Trophoblast cell (in vitro differentiated cells and primary cell): ENCODE results near the gene STAB2.

ENCODE experiments used
- DNase-seq, 2 donors: peaks; one replicate each; pipeline ENCODE4 v3.0.0-alpha.2; 2016
- H2AFZ ChIP-seq: 2 replicates; pipeline ENCODE4 v1.6.1; 2013; ENCODE audit warnings: low read length, moderate library complexity, mild to moderate bottlenecking; ENCODE audit not compliant: insufficient read depth, poor library complexity
- H2AK5ac ChIP-seq: 2 replicates; pipeline ENCODE4 v1.6.1; 2013; ENCODE audit warnings: mild to moderate bottlenecking, low read length
- H2BK120ac ChIP-seq: 2 replicates; pipeline ENCODE4 v1.6.1; 2013; ENCODE audit warnings: low read length, mild to moderate bottlenecking, moderate library complexity; ENCODE audit not compliant: insufficient read depth, poor library complexity
- H2BK12ac ChIP-seq: 2 replicates; pipeline ENCODE4 v1.6.1; 2013; ENCODE audit warnings: mild to moderate bottlenecking, low read length, moderate library complexity
- H2BK5ac ChIP-seq: 2 replicates; pipeline ENCODE4 v1.6.1; 2013; ENCODE audit warnings: low read length, low read depth, moderate library complexity, mild to moderate bottlenecking; ENCODE audit not compliant: poor library complexity
- H3K14ac ChIP-seq: 2 replicates; pipeline ENCODE4 v1.6.1; 2013; ENCODE audit warnings: mild to moderate bottlenecking, low read length
- H3K18ac ChIP-seq: 2 replicates; pipeline ENCODE4 v1.6.1; 2013; ENCODE audit warnings: mild to moderate bottlenecking, low read length
- H3K23ac ChIP-seq: 2 replicates; pipeline ENCODE4 v1.6.1; 2013; ENCODE audit warnings: low read length
- H3K27ac ChIP-seq: 2 replicates; pipeline ENCODE4 v1.5.1; 2013; ENCODE audit warnings: low read depth, mild to moderate bottlenecking, inconsistent platforms, low read length, moderate library complexity
- H3K27me3 ChIP-seq: 2 replicates; pipeline ENCODE4 v1.6.1; 2013; ENCODE audit warnings: inconsistent platforms, mild to moderate bottlenecking, low read length, moderate library complexity; ENCODE audit not compliant: insufficient read depth
- H3K36me3 ChIP-seq, 2 experiments: 1 replicate in 1 of 2; 2 replicates in 1 of 2; pipeline ENCODE4 v1.6.1; 2013; ENCODE audit warnings: low read length in 2 of 2, mild to moderate bottlenecking in 2 of 2, moderate library complexity in 1 of 2; ENCODE audit not compliant: insufficient read depth in 2 of 2, control insufficient read depth in 1 of 2
- H3K4ac ChIP-seq: 2 replicates; pipeline ENCODE4 v1.6.1; 2013; ENCODE audit warnings: low read depth, mild to moderate bottlenecking, low read length, moderate library complexity
- H3K4me1 ChIP-seq, 2 experiments: 1 replicate in 1 of 2; 2 replicates in 1 of 2; pipeline ENCODE4 v1.6.1; 2013; ENCODE audit warnings: low read length in 2 of 2, mild to moderate bottlenecking in 2 of 2, moderate library complexity in 1 of 2; ENCODE audit not compliant: insufficient read depth in 2 of 2, control insufficient read depth in 1 of 2
- H3K4me2 ChIP-seq: 2 replicates; pipeline ENCODE4 v1.6.1; 2013; ENCODE audit warnings: inconsistent platforms, mild to moderate bottlenecking, low read length, moderate library complexity
- H3K4me3 ChIP-seq: 2 replicates; pipeline ENCODE4 v1.5.1; 2013; ENCODE audit warnings: mild to moderate bottlenecking, low read depth, low read length, inconsistent platforms
- H3K79me1 ChIP-seq: one replicate; pipeline ENCODE4 v1.6.1; 2013; ENCODE audit warnings: low read length
- H3K79me2 ChIP-seq: 2 replicates; pipeline ENCODE4 v1.6.1; 2013; ENCODE audit warnings: low read length, mild to moderate bottlenecking; ENCODE audit not compliant: control insufficient read depth, insufficient read depth, poor library complexity
- H3K9ac ChIP-seq: 2 replicates; pipeline ENCODE4 v1.6.1; 2013; ENCODE audit warnings: mild to moderate bottlenecking, low read length
- H3K9me3 ChIP-seq: 2 replicates; pipeline ENCODE4 v1.6.1; 2013; ENCODE audit warnings: low read depth, mild to moderate bottlenecking, control low read depth, inconsistent platforms, low read length; ENCODE audit not compliant: insufficient read depth
- H4K12ac ChIP-seq: 2 replicates; pipeline ENCODE4 v1.6.1; 2013; ENCODE audit warnings: low read depth, mild to moderate bottlenecking, low read length, moderate library complexity
- H4K8ac ChIP-seq: 2 replicates; pipeline ENCODE4 v1.6.1; 2013; ENCODE audit warnings: low read depth, mild to moderate bottlenecking, low read length, moderate library complexity
- H4K91ac ChIP-seq: one replicate; pipeline ENCODE4 v1.6.1; 2013; ENCODE audit warnings: low read depth, mild to moderate bottlenecking, low read length, moderate library complexity
- WGBS: extraction: QIAGEN DNeasy Blood & Tissue Kit; methylation state at CpG from one replicate; pipeline ENCODE4 v1.1.7; 2013; ENCODE audit warnings: missing lambda C conversion rate; ENCODE audit not compliant: insufficient read length, insufficient coverage; ENCODE audit errors: extremely low coverage; 5-methylcytosine and 5-hydroxymethylcytosine counted together

The STAB2 gene

DNA sequence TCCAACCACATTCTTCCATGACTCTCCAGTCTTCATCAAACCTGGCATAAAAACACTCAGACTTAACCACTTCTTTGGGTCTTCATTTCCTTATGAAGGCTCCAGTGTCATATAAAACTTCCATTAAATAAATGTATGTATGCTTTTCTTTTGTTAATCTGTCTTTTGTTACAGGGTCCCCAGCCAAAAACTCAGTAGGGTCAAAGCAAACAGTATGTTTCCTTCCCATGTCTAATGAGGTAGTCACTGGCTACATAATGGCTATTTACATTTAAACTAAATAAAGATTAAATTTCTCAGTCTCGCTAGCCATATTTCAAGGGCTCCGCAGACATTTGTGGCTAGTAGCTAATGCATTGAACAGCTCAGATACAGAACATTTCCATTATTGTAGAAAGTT is 40.1 kb upstream of the STAB2 start:
- no peak overlapping the region for H4K8ac ChIP-seq
- no peak overlapping the region for H4K12ac ChIP-seq
- no peaks in the 10 kb centered on the region for H3K4me1 ChIP-seq
- H2BK120ac ChIP-seq, result no peak overlapping the region
- H2BK12ac ChIP-seq, result no peak overlapping the region
- no peak overlapping the region for H3K18ac ChIP-seq
- H3K9me3 ChIP-seq, result no peaks in the 10 kb centered on the region
- H3K27me3 ChIP-seq, result no peaks in the 10 kb centered on the region
- no peak overlapping the region for H2BK5ac ChIP-seq
- no peak overlapping the region for H2AFZ ChIP-seq
- H3K9ac ChIP-seq, result no peak overlapping the region
- no peak overlapping the region for H3K27ac ChIP-seq
- no peaks in the 10 kb centered on the region for H3K79me2 ChIP-seq
- DNase-seq, result no peak
- H3K23ac ChIP-seq, result no peak overlapping the region
- H3K4me3 ChIP-seq, result no peak overlapping the region
- H3K36me3 ChIP-seq, result no peaks in the 10 kb centered on the region
- no peak overlapping the region for H3K4me2 ChIP-seq
- no peak overlapping the region for H2AK5ac ChIP-seq
- no CpG with 5 or more reads among the region's 2 CpGs for WGBS
- no peaks in the 10 kb centered on the region for H3K79me1 ChIP-seq
- H3K14ac ChIP-seq, result no peak overlapping the region
- H3K4ac ChIP-seq, result no peak overlapping the region
- no peak overlapping the region for H4K91ac ChIP-seq

DNA sequence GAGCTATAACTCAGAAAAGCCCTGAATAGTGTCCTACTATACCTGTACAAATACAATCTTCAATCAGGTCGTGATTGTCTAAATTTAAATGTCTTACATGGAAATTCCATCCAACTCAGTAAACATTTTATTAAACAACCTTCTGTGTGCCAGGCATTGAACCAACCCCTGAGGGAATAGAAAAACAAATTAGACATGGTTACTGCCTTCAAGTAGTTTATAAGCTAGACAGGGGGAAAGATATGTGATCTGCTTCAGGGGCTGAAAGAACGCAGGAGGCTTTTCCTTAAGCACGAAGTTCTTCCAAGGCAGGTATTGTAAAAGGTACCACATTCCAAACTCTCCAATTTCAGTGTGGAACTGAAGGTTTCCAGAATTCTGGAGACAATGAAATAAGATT is 39.7 kb upstream of the STAB2 start:
- no peak for DNase-seq
- Histone ChIP-seq H4K8ac (no peak overlapping the region), H3K14ac (no peak overlapping the region), H3K23ac (no peak overlapping the region), H3K18ac (no peak overlapping the region), H3K4me3 (no peak overlapping the region), H2AK5ac (no peak overlapping the region), H3K9ac (no peak overlapping the region), H2BK5ac (no peak overlapping the region), H2BK12ac (no peak overlapping the region), H4K91ac (no peak overlapping the region), H3K4me1 (no peaks in the 10 kb centered on the region), H3K27me3 (no peaks in the 10 kb centered on the region), H4K12ac (no peak overlapping the region), H3K4ac (no peak overlapping the region), H3K79me1 (no peaks in the 10 kb centered on the region), H3K27ac (no peak overlapping the region), H3K79me2 (no peaks in the 10 kb centered on the region), H3K4me2 (no peak overlapping the region), H2AFZ (no peak overlapping the region), H3K36me3 (no peaks in the 10 kb centered on the region), H3K9me3 (no peaks in the 10 kb centered on the region), H2BK120ac (no peak overlapping the region)
- WGBS, result no CpG with 5 or more reads among the region's 3 CpGs

DNA sequence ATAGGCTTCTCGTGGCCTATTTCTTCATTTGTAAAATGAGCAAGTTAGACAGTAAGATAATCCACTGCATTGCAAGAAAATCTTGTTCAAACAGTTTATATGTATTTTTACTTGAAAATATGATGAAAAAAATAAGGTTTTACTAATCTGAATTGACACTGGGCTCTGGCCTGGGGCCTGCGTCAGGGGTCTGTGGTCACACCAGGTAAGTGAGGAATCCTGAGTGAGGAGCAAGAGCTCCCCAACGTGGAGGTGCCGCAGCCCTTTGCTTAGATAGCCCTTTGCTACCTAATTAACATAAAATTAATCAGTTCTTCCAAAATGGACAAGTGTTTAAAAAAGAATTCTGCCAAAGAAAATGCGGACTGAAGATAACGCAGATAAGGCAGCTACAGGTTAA is 39.1 kb upstream of the STAB2 start:
- no peak overlapping the region for H3K4ac ChIP-seq
- no peak overlapping the region for H3K9ac ChIP-seq
- H3K4me3 ChIP-seq, result no peak overlapping the region
- no peak overlapping the region for H2AFZ ChIP-seq
- no peaks in the 10 kb centered on the region for H3K27me3 ChIP-seq
- no peaks in the 10 kb centered on the region for H3K79me1 ChIP-seq
- no peak overlapping the region for H3K27ac ChIP-seq
- H3K14ac ChIP-seq, result no peak overlapping the region
- no peak overlapping the region for H2BK120ac ChIP-seq
- no peaks in the 10 kb centered on the region for H3K9me3 ChIP-seq
- no peaks in the 10 kb centered on the region for H3K36me3 ChIP-seq
- DNase-seq, result no peak
- H2BK12ac ChIP-seq, result no peak overlapping the region
- H4K8ac ChIP-seq, result no peak overlapping the region
- WGBS, result no CpG with 5 or more reads among the region's 6 CpGs
- H3K79me2 ChIP-seq, result no peaks in the 10 kb centered on the region
- no peak overlapping the region for H2BK5ac ChIP-seq
- no peak overlapping the region for H2AK5ac ChIP-seq
- no peak overlapping the region for H3K4me2 ChIP-seq
- no peak overlapping the region for H4K12ac ChIP-seq
- H3K18ac ChIP-seq, result no peak overlapping the region
- no peak overlapping the region for H3K23ac ChIP-seq
- no peaks in the 10 kb centered on the region for H3K4me1 ChIP-seq
- H4K91ac ChIP-seq, result no peak overlapping the region

DNA sequence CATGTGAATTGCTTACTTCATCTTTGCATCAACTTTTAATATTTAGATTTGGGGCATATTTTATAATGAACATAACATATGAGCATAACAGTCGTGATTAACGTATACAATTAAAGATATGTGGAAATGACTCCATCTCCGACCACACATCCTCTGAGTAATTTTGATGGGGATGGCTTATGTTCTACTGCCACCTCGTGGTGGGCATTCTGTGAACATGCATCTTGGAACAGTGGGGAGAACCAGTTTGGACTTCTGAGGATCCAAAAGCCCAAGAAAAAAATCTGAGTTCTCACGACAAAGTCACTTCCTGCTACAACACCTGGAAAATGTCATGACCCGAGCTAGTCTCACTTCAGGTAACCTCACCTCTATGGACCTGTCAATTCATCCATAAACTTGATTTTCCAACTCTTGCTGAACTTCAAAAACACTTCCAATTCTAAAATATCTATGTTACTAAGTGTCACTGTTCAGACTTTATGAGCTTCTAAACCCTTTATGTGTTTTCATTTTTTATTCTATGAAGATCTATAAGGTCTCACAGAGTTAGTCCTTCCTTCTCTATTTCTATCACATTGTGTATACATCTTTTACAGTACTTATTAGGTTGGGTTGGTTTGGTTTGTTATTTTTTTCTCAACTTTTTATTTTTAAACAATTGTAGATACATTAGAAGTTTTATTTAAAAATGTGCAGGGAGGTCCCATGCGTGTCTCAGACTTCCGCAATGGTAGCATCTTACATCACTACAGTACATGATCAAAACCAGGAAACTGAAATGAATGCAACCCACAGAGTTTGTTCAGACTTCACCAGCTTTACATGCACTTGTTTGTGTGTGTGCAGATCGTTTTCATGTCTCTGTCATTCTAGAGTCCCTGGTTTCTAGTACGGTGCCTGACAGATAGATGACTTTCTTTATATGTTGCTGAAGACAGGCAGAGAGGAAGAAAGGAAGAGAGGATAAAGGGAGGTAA is 38.2 kb upstream of the STAB2 start:
- H3K14ac ChIP-seq, result no peak overlapping the region
- H3K9ac ChIP-seq, result no peak overlapping the region
- H2BK12ac ChIP-seq, result no peak overlapping the region
- H3K23ac ChIP-seq, result no peak overlapping the region
- H3K79me2 ChIP-seq, result no peaks in the 10 kb centered on the region
- H3K36me3 ChIP-seq, result no peaks in the 10 kb centered on the region
- no peak overlapping the region for H3K4me3 ChIP-seq
- H3K9me3 ChIP-seq, result no peaks in the 10 kb centered on the region
- H3K27me3 ChIP-seq, result no peaks in the 10 kb centered on the region
- no peak overlapping the region for H2AK5ac ChIP-seq
- no peak overlapping the region for H3K4me2 ChIP-seq
- H3K4ac ChIP-seq, result no peak overlapping the region
- no peak overlapping the region for H4K8ac ChIP-seq
- H3K79me1 ChIP-seq, result no peaks in the 10 kb centered on the region
- no peak overlapping the region for H3K27ac ChIP-seq
- WGBS, result no CpG with 5 or more reads among the region's 10 CpGs
- no peak overlapping the region for H4K12ac ChIP-seq
- no peak overlapping the region for H2BK120ac ChIP-seq
- H3K4me1 ChIP-seq, result no peaks in the 10 kb centered on the region
- no peak overlapping the region for H3K18ac ChIP-seq
- no peak overlapping the region for H4K91ac ChIP-seq
- DNase-seq, result peak; percentile 57 to 88
- no peak overlapping the region for H2BK5ac ChIP-seq
- no peak overlapping the region for H2AFZ ChIP-seq
